Activated gamma-delta T cell treated with Interleukin-2 at 50 U/mL for 16 hours (primary cell): ENCODE data around the gene ANKMY1.

Source experiments
- DNase-seq: peaks from one replicate; pipeline ENCODE4 v3.0.0-alpha.2; 2020

The ANKMY1 gene

GRCh38 chr2:240467659-240468302, 90.0 kb downstream of the ANKMY1 start:
- DNase-seq: peak; percentile 2

DNA sequence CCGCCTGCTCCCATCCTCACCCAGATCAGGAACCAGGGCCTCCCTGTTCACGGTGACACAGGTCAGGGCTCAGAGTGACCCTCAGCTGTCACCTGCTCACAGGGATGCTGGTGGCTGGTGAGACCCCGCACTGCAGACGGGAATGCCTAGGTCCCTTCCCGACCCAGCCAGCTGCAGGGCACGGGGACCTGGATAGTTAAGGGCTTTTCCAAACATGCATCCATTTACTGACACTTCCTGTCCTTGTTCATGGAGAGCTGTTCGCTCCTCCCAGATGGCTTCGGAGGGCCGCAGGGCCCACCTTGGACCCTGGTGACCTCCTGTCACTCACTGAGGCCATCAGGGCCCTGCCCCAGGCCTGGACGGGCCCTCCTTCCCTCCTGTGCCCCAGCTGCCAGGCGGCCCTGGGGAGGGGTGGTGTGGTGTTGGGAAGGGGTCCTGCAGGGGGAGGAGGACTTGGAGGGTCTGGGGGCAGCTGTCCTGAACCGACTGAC, 90.6 kb downstream of the ANKMY1 start:
- DNase-seq: peak; percentile 2

GRCh38 chr2:240466579-240467148, 91.1 kb downstream of the ANKMY1 start:
- DNase-seq: no peak

DNA sequence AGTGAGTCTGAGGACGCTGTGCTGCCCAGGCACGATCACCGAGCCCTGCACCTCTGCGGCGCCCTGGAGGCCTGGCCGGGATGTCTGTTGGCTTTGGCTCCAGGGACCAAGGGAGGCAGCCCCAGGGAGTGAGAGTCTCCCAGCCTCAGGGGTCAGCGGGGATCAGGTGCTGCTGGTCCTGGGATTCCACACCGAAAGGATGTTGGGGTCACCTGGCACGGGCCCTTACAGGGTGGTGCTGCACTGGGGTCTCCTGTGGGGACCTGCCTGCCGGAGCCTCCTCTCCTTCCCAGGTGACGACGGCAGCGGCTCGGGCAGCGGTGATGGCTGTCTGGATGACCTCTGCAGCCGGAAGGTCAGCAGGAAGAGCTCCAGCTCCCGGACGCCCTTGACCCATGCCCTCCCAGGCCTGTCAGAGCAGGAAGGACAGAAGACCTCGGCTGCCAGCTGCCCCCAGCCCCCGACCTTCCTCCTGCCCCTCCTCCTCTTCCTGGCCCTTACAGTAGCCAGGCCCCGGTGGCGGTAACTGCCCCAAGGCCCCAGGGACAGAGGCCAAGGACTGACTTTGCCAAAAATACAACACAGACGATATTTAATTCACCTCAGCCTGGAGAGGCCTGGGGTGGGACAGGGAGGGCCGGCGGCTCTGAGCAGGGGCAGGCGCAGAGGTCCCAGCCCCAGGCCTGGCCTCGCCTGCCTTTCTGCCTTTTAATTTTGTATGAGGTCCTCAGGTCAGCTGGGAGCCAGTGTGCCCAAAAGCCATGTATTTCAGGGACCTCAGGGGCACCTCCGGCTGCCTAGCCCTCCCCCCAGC, 91.8 kb downstream of the ANKMY1 start:
- no peak for DNase-seq

DNA sequence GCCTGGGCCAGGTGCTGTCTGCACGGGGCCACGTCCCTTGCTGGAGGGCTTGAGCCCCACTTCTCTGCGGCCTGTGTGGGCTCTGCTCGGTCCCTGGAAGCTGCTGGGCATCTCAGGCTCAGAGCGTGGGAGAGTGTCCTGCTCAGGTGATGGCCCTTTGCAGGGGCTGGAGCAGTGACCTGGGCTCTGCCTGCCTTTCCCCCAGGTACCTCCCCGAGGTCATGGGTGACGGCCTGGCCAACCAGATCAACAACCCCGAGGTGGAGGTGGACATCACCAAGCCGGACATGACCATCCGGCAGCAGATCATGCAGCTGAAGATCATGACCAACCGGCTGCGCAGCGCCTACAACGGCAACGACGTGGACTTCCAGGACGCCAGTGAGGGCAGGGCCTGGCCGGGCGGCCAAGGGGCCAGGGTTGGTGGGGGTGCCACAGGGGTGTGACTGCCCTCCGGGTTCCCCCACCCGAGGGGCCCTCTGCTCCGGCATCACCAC, 92.5 kb downstream of the ANKMY1 start:
- DNase-seq: peak; percentile 3

DNA sequence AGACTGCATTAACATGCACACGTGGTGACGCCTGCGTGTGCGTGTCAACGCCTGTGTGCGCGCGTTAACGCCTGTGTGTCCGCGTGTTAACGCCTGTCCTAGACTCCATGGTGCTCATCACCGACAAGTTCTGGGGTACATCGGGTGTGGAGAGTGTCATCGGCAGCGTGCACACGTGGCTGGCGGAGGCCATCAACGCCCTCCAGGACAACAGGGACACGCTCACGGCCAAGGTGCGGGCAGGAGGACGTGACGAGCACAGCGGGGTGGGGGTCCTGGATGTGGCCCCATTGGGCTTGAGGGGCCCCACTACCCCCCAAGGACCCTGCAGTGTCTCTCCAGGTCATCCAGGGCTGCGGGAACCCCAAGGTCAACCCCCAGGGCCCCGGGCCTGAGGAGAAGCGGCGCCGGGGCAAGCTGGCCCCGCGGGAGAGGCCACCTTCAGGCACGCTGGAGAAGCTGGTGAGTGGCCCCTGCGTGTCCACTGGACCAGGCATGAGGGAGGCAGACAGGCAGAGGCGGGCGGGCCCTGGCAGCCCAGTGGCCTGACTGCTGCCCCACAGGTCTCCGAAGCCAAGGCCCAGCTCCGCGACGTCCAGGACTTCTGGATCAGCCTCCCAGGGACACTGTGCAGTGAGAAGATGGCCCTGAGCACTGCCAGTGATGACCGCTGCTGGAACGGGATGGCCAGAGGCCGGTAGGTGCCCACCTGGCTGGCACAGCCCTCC, 93.1 kb downstream of the ANKMY1 start:
- peak; percentile 2 for DNase-seq

DNA sequence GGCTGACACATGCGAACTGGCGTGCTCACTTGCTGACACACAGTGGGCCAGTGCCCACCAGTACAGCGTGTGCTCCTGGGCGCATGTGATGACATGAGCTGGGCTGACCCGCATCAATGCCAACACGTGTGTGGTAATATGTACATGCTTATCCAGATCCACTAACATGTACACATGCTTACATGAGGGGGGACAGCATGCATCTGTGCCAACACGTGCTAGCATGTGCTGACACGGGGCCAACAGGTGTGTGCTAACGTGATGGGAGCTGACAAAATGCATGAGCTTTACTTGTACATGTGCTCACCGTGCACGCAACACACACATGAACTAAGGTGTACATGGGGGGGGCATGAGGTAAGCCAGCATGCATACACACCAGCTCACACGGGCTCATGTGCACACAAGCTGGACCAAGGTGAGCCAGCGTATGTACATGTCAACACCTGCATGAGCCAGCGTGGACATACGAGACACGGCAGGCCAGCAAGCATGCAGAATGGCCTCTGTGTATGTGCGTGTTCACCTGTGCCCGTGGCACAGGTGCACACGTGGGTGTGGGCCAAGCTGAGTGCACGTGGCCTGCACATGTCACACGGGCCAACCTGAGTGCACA, 93.8 kb downstream of the ANKMY1 start:
- no peak for DNase-seq

DNA sequence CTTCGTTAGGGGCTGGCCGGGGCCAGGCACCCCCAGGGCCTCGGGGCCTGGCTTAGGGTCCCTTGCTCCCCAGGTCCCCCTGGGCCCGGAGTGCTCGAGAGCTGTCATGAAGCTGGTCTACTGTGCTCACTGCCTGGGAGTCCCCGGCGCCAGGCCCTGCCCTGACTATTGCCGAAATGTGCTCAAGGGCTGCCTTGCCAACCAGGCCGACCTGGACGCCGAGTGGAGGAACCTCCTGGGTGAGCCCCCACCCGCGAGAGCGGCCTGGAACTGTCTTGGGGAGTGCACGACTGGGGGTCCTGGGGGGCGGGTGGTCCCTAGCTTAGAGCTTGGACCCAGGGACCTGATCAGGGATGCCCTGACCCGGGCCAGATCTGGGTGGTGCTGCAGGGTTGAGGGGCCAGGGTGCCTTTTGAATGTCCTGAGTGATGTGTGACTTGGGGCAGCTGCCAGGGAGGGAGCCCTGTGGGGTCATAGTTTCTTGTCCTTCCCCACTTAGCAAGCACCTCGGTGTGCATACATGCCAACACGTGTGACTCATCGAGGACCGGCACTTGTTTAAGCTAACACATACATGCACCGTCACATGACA, 94.4 kb downstream of the ANKMY1 start:
- peak; percentile 1 for DNase-seq

DNA sequence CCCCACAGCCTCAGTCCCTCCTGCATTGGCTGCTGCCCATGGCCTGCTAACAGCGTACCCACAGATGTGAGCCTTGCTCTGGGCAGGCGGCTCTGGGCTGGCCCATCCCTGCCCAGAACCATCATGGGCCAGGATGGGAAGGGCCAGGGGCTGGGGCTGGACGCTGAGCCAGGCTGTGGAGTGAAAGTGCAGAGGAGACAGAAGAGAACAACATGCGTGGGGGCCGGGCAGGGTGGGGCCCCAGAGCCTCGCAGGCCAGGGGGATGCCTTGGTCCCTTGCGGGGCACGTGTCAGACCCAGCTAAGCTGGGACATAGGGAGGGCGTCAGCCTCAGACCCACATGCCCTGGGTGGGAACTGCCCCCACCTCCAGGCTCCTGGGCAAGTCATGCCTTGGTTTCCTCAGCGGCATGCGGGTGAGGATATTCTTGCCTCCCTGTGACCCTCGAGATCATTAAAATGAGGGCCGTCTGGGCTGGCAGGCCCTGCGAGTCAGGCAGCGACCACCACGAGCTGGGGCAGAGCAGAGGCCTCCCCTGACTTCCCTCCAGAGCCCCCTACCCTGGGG, 95.0 kb downstream of the ANKMY1 start:
- peak; percentile 2 for DNase-seq

- DNase-seq: peak; percentile 2
Measured at GRCh38 chr2:240462073-240462706, 95.6 kb downstream of the ANKMY1 start.

GRCh38 chr2:240461471-240462072, 96.2 kb downstream of the ANKMY1 start:
- DNase-seq: peak; percentile 3

GRCh38 chr2:240460781-240461431, 96.9 kb downstream of the ANKMY1 start:
- DNase-seq: no peak

DNA sequence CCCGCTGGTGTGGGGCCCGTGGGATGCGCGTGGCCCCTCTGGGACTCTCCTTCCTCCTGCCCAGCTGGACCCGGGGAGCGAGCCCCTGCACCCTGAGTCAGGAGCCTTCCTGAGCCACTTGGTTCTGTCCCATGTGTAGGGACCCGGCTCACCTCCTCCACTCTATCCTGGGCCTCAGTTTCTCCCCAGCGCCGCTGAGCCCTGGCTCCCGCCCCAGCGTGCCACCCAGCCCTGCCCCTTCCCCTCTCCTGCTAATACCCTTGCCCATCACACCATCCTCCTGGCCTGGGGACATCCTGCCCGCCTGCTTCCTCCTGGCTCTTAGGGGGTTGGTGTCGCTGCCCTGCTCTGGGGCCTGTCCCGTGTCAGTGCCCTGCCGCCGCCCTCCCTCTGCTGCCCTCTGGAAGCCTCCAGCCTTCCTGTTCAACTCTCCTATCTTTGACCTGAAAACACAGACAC, 97.5 kb downstream of the ANKMY1 start:
- no peak for DNase-seq

GRCh38 chr2:240459401-240460252, 98.2 kb downstream of the ANKMY1 start:
- DNase-seq: no peak

DNA sequence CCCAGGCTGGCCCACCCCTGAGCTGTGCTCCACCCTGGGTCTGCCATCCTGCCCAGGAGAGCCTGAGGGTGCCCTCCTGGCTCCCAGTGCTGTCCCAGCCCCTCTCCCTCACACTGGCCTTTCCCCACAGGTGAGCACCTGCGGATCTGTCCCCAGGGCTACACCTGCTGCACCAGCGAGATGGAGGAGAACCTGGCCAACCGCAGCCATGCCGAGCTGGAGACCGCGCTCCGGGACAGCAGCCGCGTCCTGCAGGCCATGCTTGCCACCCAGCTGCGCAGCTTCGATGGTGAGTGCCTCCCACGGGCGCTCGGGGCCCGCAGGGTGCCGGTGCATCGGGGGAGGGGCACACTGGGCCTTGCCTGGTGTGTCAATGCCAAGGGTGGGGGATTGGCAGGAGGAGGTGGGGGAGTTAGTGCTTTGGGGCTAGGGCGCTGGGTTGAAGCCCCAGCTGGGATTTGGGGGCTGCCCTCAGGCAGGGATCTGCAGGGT, 98.8 kb downstream of the ANKMY1 start:
- DNase-seq: no peak

- DNase-seq: no peak
Measured at GRCh38 chr2:240458044-240458899, 99.5 kb downstream of the ANKMY1 start.

DNA sequence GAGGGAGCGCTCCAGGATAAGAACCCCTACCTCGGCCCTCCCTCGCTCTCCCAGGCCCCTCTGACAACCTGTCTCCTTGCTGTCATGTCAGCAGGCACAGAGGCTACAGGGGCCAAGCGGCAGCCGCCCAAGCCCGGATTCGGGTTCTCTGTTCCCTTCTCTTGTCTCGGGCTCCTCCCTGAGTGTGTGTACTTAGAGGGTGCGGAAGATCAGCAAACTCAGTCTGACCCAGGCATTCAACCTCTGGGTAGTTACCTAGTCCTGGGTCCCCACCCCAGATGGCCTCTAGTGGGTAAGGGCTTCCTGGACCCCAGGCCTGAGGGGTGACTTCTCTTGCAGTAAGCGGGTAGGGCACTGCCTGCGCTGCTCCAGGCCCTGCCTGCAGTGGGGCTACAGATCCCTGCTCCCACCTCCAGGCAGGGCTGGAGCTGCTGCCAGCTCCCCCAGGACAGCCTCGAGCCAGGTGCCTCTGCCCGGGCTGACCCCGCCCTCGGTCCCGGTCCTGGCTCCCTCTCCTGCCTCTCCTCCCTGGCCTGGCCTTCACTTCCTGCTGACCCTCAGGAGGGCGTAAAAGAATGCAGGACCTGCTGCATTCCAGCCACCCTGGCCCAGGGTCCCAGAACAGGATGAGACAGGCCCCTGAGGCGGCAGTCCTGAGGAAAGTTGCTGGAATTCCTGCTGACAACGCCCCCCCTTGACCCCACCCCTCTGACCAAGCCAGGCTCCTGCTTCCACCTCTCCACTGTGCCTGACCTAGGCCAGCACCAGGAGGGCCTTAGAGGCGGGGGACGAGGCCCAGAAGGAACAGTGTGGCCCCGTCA, 100.4 kb downstream of the ANKMY1 start:
- no peak for DNase-seq
